ENCODE results near the gene ABHD15. TPM values are rescaled to one million over a fixed set of nuclear protein-coding genes. Genes with fewer than 3 reads are reported as not detected.
A peak's percentile ranks its signal among the peaks of the same experiment; 100 is the strongest.

ABHD15 gene
- total RNA-seq, 2 donors from 2014 or later = 5.1 to 10.6 TPM

DNA sequence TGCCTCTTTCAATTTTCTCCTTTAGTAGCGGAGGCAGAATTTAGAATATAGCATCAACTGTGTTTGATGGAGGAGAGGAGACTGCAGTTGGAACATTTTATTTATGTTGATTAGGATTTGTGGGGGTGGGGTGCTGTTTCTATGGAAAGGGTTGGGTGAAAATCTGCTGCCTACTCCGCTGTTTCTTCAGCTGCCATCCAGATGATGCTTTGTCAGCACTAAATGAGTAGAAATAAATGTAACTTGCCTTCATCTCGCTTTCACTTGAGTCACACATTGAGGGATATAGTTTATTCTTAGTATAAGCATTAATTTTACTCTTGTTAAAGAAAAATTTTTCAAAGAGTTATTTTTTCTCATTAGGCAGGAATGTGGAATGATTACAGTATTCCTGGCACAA is 42.1 kb downstream of the ABHD15 start:
- no peak for ATAC-seq
- Mint-ChIP-seq H3K9me3 (no peaks in the 10 kb centered on the region), H3K27ac (no peak overlapping the region), H3K36me3 (no peaks in the 10 kb centered on the region)
- DNase-seq (ENCODE audit: low spot score in 2 of 2) = no peak

DNA sequence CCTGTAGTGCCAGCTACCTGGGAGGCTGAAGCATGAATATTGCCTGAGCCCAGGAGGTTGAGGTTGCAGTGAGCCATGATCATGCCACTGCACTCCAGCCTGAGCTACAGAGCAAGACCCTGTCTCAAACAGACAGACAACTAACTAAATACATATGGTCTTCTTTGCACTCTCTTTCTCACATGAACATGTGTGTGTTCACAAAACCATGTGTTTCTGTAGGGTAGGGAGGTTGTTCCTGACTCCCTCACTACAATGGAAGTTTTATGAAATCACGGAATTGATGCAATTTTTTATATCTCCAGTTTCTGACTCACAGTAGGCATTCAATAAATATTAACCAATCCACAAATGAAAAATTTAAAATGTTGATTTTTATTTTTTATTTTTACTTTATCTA is 48.5 kb downstream of the ABHD15 start:
- Mint-ChIP-seq H3K9me3 (no peaks in the 10 kb centered on the region), H3K27ac (peak overlapping the region in 1 of 2 donors; percentile 86), H3K36me3 (peaks cover 0 to 14% of the 10 kb centered on the region in 2 donors)
- ATAC-seq = no peak
- no peak for DNase-seq (ENCODE audit: low spot score in 2 of 2)

DNA sequence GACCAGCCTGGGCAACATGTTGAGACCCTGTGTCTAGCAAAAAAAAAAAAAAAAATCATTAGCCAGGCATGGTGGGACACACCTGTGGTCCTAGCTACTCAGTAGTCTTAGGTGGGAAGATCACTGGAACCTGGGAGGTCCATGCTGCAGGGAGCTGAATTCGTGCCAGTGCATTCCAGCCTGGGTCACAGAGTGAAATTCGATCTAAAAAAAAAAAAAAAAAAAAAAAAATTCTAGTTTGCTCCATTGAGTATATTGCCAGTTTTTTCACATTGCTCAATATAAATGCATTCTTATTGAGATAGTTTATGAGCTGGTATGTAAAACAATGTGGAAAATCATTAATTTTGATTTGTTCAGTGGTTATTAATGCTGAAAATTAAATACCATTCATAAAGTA is 52.0 kb downstream of the ABHD15 start:
- H3K27ac Mint-ChIP-seq = no peak overlapping the region
- DNase-seq (ENCODE audit: low spot score in 2 of 2) (no peak), ATAC-seq (no peak)
- peaks cover 0 to 14% of the 10 kb centered on the region in 2 donors for H3K36me3 Mint-ChIP-seq
- no peaks in the 10 kb centered on the region for H3K9me3 Mint-ChIP-seq

DNA sequence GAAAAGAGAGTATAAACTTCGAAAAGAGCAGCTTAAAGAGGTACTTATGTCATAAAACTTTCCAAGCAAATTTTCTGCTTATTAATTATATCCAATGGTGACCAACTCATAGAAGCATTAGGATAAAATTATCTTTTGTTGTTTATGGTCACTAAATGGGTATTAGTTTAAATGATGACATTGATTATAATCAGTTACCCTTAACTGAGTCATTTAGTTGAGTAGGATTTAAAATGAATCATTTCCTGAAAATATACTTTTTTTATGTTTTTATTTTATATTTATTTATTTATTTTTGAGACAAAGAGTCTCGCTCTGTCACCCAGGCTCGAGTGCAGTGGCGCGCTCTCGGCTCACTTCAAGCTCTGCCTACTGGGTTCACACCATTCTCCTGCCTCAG is 55.9 kb downstream of the ABHD15 start:
- H3K9me3 Mint-ChIP-seq = no peaks in the 10 kb centered on the region
- H3K36me3 Mint-ChIP-seq = no peaks in the 10 kb centered on the region
- ATAC-seq (no peak), DNase-seq (ENCODE audit: low spot score in 2 of 2) (no peak)
- no peak overlapping the region for H3K27ac Mint-ChIP-seq

Other genes with a start within 250 kb of the ABHD15 start
- gene TAOK1, start 176.7 kb downstream of the ABHD15 start, total RNA-seq = 10 to 100 TPM; 31.6 to 37.9 TPM
- 10 to 100 TPM; 29.9 to 52.1 TPM for gene TP53I13, start 1.7 kb upstream of the ABHD15 start, total RNA-seq
- 10 to 100 TPM; 49.8 to 67.8 TPM for gene GIT1, start 22.6 kb upstream of the ABHD15 start, total RNA-seq
- 10 to 100 TPM in 1 of 2 donors, 1 to 10 TPM in 1; 8.9 to 25.3 TPM for gene ANKRD13B, start 26.1 kb upstream of the ABHD15 start, total RNA-seq
- gene CORO6, start 55.9 kb upstream of the ABHD15 start, total RNA-seq = 10 to 100 TPM; 17.3 to 47.3 TPM

Data from activated naive CD4-positive, alpha-beta T cell treated with anti-CD3 and anti-CD28 coated beads, Interleukin-2, amount 50 U/mL, for 72 hours (primary cell).